HL-60 (cell line): ENCODE results near the gene TMCC3.

ENCODE experiments used
- DNase-seq, 2 experiments: peaks; one replicate each; pipeline ENCODE4 v3.0.0-alpha.2; 2010 to 2020; ENCODE audit warnings: low read depth in 1 of 2, low spot score in 1 of 2
- H3K27ac ChIP-seq: fragments of 250-450 bp; sonication (Bioruptor Pico); replicated peaks from 2 replicates; pipeline ENCODE4 v1.5.1; 2020; ENCODE audit warnings: mild to moderate bottlenecking, moderate library complexity
- H3K27me3 ChIP-seq: fragments of 250-450 bp; sonication (Bioruptor Pico); 2 replicates; pipeline ENCODE4 v1.5.1; 2021; ENCODE audit warnings: mild to moderate bottlenecking, moderate library complexity; ENCODE audit not compliant: insufficient read depth, poor library complexity, severe bottlenecking
- H3K4me3 ChIP-seq: replicated peaks from 2 replicates; pipeline ENCODE4 v1.5.1; 2011; ENCODE audit warnings: mild to moderate bottlenecking, control low read depth, low read length; ENCODE audit not compliant: insufficient read depth
- CTCF ChIP-seq: IDR thresholded peaks from one replicate; pipeline ENCODE4 v1.5.1; 2011; ENCODE audit warnings: low read length, control low read depth, inconsistent platforms; ENCODE audit not compliant: insufficient read depth
- GABPA ChIP-seq: IDR thresholded peaks from 2 replicates; pipeline ENCODE4 v1.6.1; 2012; ENCODE audit warnings: low read depth
- POLR2AphosphoS5 ChIP-seq: IDR thresholded peaks from 2 replicates; pipeline ENCODE4 v1.6.1; 2012; ENCODE audit warnings: low read depth
- SPI1 ChIP-seq: IDR thresholded peaks from 2 replicates; pipeline ENCODE4 v1.6.1; 2012; ENCODE audit warnings: low read depth, mild to moderate bottlenecking, borderline replicate concordance
- TF ChIP-seq, protein P1 (sequence below): IDR thresholded peaks from 2 replicates; pipeline ENCODE4 v1.6.1; 2012; ENCODE audit warnings: low read depth; ENCODE audit not compliant: insufficient replicate concordance

TMCC3 gene

GRCh38 chr12:94575645-94576403, 74.5 kb downstream of the TMCC3 start:
- DNase-seq: no peak
- Histone ChIP-seq H3K27me3 (no peaks in the 10 kb centered on the region), H3K4me3 (no peak overlapping the region), H3K27ac (no peak overlapping the region)
- TF ChIP-seq, protein P1, sequence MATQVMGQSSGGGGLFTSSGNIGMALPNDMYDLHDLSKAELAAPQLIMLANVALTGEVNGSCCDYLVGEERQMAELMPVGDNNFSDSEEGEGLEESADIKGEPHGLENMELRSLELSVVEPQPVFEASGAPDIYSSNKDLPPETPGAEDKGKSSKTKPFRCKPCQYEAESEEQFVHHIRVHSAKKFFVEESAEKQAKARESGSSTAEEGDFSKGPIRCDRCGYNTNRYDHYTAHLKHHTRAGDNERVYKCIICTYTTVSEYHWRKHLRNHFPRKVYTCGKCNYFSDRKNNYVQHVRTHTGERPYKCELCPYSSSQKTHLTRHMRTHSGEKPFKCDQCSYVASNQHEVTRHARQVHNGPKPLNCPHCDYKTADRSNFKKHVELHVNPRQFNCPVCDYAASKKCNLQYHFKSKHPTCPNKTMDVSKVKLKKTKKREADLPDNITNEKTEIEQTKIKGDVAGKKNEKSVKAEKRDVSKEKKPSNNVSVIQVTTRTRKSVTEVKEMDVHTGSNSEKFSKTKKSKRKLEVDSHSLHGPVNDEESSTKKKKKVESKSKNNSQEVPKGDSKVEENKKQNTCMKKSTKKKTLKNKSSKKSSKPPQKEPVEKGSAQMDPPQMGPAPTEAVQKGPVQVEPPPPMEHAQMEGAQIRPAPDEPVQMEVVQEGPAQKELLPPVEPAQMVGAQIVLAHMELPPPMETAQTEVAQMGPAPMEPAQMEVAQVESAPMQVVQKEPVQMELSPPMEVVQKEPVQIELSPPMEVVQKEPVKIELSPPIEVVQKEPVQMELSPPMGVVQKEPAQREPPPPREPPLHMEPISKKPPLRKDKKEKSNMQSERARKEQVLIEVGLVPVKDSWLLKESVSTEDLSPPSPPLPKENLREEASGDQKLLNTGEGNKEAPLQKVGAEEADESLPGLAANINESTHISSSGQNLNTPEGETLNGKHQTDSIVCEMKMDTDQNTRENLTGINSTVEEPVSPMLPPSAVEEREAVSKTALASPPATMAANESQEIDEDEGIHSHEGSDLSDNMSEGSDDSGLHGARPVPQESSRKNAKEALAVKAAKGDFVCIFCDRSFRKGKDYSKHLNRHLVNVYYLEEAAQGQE: no peak
- TF ChIP-seq GABPA (no peak), POLR2AphosphoS5 (no peak), CTCF (no peak), SPI1 (no peak)

DNA sequence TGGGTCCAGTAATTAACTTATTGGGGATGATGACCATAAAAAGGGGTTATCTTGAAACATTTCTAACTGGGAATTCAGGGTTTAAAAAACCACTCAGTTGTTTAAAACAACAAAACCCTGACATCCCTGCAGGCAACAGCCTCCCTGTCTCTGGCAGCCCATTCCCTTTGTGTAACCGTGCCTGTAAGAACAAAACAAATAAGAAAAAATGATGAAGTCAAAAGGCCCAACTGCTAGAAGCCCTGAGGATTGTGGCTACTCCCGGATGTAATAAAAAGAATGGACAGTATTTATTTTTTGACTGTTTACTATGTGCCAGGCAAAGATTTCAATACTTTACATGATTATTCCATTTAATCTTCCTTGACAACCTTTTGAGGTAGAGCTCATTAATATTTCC, 75.3 kb downstream of the TMCC3 start:
- no peak for DNase-seq
- no peak for TF ChIP-seq CTCF
- TF ChIP-seq GABPA: no peak
- TF ChIP-seq, protein P1: no peak
- TF ChIP-seq SPI1: no peak
- TF ChIP-seq POLR2AphosphoS5: no peak
- no peak overlapping the region for H3K27ac ChIP-seq

DNA sequence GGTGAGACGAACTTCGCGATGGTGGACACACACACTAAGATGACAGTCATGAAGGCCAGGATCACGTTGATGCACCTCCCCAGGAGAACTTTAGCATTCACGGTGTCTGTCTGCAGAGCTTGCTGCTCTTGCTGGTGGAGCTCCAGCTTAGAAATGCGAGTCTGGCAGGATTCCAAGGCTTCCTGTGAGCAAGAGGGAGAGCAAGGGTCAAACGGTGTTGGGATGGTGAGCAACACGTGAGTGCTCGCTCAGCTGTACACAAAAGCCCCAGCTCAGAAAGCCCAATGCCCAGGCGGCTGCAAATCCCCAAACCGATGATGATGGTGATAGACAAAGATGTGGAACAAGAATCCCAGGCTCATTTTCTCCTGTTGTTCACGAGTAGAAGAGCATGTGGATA, 78.8 kb downstream of the TMCC3 start:
- TF ChIP-seq SPI1: no peak
- H3K27ac ChIP-seq: no peak overlapping the region
- no peak overlapping the region for H3K4me3 ChIP-seq
- H3K27me3 ChIP-seq: no peaks in the 10 kb centered on the region
- no peak for DNase-seq

More for the DNA sequence above, 75.3 kb downstream of the TMCC3 start:
- Histone ChIP-seq H3K4me3 (no peak overlapping the region), H3K27me3 (no peaks in the 10 kb centered on the region)

- no peaks in the 10 kb centered on the region for H3K27me3 ChIP-seq
- no peak overlapping the region for H3K4me3 ChIP-seq
- no peak for TF ChIP-seq CTCF
- TF ChIP-seq, protein P1: no peak
- no peak for TF ChIP-seq POLR2AphosphoS5
- TF ChIP-seq GABPA: no peak
- no peak for TF ChIP-seq SPI1
- DNase-seq: no peak
- no peak overlapping the region for H3K27ac ChIP-seq
Measured at GRCh38 chr12:94570161-94570560, 80.2 kb downstream of the TMCC3 start.
